ENCODE measurements around the gene CALHM3.
"Not testable (repeated sequence)": the region's sequence is repeated elsewhere in the genome, so short reads cannot be mapped to it uniquely, and the experiment has no call there.

Gene CALHM3

DNA sequence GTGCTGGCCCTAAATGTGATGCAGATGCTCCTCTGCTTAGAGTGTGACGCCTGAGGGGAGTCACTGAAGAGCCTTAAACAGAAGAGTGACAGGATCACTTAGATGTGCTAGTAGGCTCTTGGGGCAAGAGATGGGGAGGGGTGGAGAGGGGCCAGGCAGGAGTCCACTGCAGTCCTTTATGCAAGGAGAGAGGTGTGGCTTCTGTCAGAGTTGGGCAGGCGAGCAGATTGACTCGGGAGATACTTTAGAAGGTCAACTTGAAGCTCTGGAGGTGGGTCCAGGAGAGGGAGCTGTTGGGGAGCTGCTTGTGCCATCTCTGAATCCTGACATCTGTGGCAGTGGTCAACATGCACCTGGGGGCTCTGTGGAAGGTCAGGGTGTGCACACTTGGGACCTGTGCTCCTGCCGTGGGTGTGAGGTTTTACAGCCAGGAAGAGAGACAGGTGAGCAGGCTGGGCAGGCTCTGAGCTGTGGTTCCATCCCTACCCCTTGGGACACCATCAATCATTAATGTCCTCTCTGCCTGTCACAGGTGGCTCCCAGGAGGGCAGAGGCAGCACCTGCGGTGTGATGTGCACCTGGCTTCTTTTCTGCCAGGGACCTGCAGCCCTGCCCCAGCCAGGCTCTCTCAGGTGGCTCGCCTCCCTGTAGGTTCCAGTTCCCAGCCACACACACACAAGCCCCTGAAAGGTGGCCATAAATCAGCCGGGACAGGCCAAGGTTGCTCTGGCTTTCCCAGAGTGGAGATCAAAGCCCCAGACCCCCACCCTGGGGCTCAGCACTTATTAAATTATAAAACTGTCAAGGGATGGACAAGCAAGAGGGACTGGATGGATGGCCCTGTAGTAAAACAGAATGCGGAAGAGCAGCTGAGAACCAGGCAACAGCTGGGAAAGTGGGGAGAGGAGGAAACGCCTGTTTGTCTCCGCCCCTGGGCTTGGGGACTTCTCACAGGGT is 28.5 kb upstream of the CALHM3 start:
- DNase-seq (ENCODE audit: extremely low read depth, low read depth) = no peak
- TF ChIP-seq, protein P1, sequence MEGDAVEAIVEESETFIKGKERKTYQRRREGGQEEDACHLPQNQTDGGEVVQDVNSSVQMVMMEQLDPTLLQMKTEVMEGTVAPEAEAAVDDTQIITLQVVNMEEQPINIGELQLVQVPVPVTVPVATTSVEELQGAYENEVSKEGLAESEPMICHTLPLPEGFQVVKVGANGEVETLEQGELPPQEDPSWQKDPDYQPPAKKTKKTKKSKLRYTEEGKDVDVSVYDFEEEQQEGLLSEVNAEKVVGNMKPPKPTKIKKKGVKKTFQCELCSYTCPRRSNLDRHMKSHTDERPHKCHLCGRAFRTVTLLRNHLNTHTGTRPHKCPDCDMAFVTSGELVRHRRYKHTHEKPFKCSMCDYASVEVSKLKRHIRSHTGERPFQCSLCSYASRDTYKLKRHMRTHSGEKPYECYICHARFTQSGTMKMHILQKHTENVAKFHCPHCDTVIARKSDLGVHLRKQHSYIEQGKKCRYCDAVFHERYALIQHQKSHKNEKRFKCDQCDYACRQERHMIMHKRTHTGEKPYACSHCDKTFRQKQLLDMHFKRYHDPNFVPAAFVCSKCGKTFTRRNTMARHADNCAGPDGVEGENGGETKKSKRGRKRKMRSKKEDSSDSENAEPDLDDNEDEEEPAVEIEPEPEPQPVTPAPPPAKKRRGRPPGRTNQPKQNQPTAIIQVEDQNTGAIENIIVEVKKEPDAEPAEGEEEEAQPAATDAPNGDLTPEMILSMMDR (IDR thresholded peaks at IDR 0.05; ENCODE audit: low read depth, low read length, missing control alignments) = no peak
- no peak overlapping the region for H3K4me3 ChIP-seq (replicated peaks; ENCODE audit: low read depth, low read length)

DNA sequence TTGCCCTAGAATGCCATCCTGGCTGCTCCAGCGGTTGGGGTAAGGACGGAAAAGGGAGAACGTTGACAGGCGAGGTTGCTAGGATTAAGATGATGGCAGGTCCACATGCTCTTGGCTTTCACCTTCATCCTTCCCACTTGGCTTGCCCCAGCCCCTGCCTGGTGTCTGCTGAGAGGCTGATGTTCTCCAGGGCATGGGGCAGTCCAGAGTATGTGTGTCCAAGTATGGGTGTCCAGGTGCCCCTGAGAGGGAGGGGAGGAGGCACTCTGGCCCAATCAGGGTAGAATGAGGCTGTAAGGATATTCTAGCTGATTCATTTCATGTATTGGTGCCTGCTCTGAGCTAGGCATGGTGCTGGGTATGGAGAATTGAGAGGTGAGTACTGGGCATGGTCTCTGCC is 27.0 kb upstream of the CALHM3 start:
- H3K4me3 ChIP-seq (replicated peaks; ENCODE audit: low read depth, low read length) = no peak overlapping the region
- TF ChIP-seq, protein P1 (IDR thresholded peaks at IDR 0.05; ENCODE audit: low read depth, low read length, missing control alignments) = no peak
- DNase-seq (ENCODE audit: extremely low read depth, low read depth) = no peak

DNA sequence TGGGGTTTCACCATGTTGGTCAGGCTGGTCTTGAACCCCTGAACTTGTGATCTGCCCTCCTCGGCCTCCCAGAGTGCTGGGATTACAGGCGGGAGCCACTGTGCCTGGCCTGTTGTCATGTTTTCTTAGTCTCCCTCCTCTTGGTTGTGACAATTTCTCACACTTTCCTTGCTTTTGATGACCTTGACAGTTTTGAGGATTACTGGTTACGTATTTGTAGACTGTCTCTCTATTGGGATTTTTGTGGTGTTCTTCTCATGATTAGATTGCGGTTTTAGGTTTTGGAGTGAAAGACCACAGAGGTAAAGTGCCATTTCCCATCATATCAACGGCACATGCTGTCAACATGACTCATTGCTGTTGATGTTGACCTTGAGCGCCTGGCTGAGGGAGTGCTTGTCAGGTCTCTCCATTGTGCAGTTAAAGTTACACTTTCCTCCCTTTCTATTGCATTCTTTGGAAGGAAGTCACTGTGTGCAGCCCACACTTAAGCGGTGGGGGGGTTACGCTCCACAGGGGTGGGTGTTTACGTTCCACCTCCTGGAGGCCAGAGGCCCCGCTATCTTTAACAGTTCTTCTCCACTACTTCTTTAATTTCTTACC is 25.2 kb upstream of the CALHM3 start:
- no peak overlapping the region for H3K4me3 ChIP-seq (replicated peaks; ENCODE audit: low read depth, low read length)
- DNase-seq (ENCODE audit: extremely low read depth, low read depth) = no peak
- TF ChIP-seq, protein P1 (IDR thresholded peaks at IDR 0.05; ENCODE audit: low read depth, low read length, missing control alignments) = no peak

DNA sequence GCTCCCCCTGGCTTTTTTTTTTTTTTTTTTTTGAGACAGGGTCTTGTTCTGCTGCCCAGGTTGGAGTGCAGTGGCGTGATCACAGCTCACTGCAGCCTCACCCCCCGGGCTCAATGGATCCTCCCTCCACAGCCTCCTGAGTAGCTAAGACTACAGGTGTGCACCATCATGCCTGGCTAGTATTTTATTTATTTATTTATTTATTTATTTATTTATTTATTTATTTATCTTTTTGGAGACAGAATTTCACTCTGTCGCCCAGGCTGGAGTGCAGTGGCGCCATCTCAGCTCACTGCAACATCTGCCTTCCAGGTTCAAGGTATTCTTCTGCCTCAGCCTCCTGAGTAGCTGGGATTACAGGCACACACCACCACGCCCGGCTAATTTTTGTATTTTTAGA is 24.7 kb upstream of the CALHM3 start:
- not testable (repeated sequence) for DNase-seq (ENCODE audit: extremely low read depth, low read depth); H3K4me3 ChIP-seq (replicated peaks; ENCODE audit: low read depth, low read length)

DNA sequence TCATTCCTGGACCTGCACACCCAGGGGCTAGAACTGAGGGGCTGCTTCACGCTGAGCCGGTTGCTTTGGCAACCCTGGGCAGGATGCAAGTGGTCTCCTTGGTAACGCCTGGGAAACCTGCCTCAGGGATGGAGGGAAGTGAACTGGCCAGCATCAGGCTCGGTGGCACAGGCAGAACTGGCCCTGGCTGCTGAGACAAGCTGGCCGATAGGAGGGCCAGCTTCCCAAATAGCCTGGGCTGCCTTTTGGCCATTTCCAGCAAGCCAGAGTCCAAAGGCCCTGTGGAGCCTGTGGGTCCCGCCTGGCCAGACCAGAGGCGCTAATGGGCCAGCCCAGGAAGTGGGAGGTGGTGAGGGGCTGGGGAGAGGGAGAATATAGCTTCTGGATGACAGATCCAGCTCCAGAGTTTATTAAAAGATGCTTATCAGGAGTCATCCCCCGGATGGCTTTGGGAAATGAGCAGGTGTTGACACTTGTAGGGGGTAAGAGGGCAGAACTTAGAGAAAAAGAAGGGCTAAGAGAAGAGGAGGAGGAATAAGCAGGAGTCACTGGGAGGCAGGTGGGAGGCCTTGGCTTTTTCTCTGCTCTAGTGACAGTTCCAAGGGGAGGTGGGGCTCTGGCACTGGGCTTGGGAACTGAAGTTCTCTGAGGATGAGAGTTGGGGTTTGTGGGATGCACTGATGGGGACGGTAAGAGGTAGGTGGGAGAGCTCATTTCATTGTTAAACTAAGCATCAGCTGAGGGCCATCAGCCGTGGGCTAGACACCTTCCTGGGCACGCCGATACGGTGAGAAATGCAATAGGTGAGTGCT is 24.0 kb upstream of the CALHM3 start:
- no peak overlapping the region for H3K4me3 ChIP-seq (replicated peaks; ENCODE audit: low read depth, low read length)
- TF ChIP-seq, protein P1 (IDR thresholded peaks at IDR 0.05; ENCODE audit: low read depth, low read length, missing control alignments) = no peak
- no peak for DNase-seq (ENCODE audit: extremely low read depth, low read depth)

DNA sequence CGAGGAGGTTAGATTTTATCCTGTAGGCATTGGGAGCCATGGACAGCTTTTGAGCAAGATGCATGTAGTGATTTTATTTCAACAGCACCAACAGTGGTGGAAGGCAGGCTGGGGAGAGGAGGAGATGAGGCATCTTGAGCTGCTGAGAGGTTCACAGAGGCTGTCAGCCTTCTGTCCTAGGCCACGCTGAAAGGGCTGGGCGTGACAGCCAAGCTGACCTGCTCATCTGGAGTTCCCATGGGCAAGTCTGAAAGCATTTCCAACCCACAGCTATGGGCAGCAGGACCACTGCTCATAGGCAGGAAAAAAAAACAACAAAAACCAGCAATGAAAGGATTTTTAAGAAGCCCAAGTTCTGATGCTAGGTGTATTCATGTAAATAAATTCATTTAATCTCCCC is 22.1 kb upstream of the CALHM3 start:
- no peak for DNase-seq (ENCODE audit: extremely low read depth, low read depth)
- TF ChIP-seq, protein P1 (IDR thresholded peaks at IDR 0.05; ENCODE audit: low read depth, low read length, missing control alignments) = no peak
- H3K4me3 ChIP-seq (replicated peaks; ENCODE audit: low read depth, low read length) = no peak overlapping the region

DNA sequence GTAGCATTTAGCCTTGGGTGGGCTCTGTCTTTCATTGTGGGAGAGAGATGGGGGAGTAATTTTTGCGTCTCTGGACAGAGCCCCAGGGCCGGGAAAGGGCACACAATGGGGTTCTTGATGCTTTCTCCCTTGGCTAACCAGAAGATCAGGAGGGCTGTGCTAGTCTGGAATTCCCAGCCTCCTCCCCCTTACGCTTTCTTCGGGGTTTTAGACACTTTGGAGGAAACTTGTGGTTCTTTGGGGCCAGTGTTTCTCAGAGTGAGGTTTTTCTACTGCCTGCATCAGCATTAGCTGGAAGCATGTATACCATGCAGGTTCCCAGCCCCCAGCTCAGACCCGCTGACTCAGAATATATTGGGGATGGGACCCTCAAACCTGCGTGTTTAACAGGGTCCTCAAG is 21.4 kb upstream of the CALHM3 start:
- H3K4me3 ChIP-seq (replicated peaks; ENCODE audit: low read depth, low read length) = no peak overlapping the region
- TF ChIP-seq, protein P1 (IDR thresholded peaks at IDR 0.05; ENCODE audit: low read depth, low read length, missing control alignments) = no peak
- no peak for DNase-seq (ENCODE audit: extremely low read depth, low read depth)
